NCI-H1436 treated with DMSO at 0.1 percent for 48 hours (cell line): ENCODE measurements around the gene RGL3.
"Not testable (repeated sequence)": the region's sequence is repeated elsewhere in the genome, so short reads cannot be mapped to it uniquely, and the experiment has no call there.

Experiments
- DNase-seq: peaks from one replicate; lab custom pipeline; 2025; lab: John Stamatoyannopoulos, UW

The RGL3 gene

DNA sequence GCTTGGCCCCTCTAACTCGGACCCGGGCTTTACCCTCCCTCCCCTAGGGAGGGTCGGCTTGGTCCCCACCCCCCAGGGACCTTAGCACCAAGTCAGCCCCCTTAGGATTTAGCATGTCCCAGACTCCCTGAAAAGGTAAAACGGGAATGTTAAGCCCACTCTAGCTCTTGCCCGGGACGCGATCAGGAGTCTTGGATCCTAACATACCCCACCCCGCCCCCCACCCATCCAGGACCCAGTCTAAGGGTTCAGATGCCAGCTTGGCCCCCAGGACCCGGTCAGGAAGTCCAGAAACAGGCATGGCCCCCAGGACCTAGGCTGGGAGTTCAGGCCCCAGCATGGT is 35.4 kb downstream of the RGL3 start:
- no peak for DNase-seq

DNA sequence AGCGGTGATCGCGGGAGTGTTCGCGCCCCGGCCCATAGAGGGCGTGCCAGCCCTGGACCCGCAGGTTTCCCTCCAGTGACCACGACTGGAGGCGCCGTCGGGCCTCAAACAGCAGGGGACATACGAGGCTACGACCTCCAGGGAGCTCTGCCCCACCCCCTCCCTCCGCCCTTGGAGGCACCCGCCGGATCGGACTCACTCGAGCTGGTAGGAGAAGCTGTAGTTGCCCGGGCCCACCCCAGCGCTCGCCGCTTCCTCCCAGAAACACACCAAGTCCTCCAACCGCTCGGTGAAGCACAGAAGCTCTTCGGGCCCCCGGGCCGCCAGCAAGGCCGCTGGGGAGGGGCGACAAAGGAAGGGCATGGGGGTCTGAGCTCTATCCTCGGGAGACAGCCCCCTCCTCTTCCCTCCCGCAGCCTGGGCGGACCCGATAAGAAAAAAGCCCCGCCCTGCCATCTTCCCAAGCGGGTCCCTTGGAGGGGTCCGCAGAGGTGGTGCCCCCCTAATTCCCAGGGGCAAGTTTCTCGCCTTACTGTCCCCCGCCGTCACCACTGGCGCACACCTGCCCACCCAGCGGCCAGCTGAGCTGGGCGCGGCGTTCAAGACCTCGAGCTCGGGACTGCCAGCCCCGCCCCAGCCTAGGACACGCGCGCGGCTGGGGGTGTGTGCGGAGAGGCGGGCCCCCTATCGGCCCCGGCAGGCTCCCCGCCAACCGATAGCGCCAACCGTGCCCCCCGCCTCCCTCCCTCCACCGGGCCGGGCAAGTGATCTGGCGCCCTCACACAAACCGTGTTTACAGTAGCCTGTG is 36.0 kb downstream of the RGL3 start:
- DNase-seq = peak; percentile 8

DNA sequence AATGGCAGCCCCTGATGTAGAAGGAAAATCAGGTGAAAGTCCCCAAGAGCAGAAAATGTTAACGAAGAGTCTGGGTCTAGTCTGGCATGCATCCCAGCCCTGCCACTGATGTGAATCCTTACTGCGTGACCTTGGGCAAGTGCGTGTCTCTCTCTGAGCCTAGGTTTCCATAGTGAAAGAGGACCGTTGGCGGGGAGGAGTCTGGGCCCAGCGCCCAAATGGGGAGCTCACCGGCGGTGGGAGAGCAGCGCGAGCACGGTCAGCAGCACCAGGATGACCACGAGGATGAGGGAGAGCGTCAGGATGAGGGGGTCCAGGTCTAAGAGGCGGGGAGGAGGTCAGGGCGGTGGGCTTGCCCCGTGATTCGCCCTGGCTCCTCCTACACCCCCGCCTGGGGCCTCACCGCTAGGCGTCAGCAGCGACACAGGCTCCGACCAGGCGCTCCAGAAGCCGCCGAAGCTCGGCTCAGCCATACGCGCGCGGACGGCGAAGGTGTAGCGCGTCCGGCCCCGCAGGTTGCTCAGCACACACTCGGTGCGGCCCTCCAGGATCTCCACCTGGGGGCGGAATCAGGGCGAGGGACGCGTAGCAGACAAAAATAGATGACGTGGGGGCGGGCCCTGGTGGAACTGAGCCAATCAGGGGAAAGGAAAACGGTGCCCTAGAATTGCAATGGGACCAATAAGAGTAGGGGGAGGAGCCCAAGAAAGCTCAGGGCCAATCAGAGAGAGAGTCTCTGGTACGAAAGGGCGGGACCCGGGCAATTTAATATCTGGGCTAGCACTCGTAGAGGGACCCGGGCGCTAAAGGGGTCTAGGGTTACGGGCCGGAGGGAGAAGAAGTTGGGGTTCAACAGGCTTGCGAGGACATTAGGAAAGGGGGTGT is 38.2 kb downstream of the RGL3 start:
- DNase-seq = peak; percentile 70

DNA sequence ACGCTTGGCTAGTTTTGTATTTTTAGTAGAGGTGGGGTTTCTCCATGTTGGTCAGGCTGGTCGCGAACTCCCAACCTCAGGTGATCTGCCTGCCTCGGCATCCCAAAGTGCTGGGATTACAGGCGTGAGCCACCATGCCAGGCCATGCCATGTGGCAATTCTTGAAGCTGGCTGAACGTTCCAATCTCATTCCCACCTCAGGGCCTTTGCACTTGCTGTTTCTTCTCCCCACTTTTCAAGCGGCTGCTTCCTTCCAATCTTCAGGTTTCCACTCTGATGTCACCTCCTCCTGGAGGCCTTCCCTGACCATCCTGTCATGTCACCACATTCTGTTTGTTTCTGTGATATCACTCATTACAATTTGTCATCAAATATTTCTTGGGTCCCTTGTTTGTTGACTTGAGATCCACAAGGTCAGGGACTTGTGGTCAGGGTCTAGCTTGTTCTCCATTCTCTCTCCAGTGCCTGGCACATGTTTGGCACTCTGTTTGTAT is 39.2 kb downstream of the RGL3 start:
- DNase-seq = no peak

DNA sequence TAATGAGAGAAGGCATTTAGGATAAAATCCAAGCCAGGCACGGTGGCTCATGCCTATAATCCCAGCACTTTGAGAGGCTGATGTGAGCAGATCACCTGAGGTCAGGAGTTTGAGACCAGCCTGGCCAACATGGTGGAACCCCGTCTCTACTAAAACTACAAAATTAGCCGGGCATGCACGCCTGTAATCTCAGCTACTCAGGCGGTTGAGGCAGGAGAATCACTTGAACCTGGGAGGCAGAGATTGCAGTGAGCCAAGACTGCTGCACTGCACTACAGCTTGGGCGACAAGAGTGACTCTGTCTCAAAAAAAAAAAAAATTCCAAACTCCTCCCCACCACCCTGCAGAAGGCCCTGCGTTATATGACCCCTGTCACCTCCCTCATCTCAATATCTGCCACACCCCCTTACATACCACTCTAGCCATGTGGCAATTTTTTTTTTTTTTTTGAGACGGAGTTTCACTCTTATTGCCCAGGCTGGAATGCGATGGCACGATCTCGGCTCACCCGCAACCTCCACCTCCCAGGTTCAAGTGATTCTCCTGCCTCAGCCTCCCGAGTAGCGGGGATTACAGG is 39.8 kb downstream of the RGL3 start:
- not testable (repeated sequence) for DNase-seq

DNA sequence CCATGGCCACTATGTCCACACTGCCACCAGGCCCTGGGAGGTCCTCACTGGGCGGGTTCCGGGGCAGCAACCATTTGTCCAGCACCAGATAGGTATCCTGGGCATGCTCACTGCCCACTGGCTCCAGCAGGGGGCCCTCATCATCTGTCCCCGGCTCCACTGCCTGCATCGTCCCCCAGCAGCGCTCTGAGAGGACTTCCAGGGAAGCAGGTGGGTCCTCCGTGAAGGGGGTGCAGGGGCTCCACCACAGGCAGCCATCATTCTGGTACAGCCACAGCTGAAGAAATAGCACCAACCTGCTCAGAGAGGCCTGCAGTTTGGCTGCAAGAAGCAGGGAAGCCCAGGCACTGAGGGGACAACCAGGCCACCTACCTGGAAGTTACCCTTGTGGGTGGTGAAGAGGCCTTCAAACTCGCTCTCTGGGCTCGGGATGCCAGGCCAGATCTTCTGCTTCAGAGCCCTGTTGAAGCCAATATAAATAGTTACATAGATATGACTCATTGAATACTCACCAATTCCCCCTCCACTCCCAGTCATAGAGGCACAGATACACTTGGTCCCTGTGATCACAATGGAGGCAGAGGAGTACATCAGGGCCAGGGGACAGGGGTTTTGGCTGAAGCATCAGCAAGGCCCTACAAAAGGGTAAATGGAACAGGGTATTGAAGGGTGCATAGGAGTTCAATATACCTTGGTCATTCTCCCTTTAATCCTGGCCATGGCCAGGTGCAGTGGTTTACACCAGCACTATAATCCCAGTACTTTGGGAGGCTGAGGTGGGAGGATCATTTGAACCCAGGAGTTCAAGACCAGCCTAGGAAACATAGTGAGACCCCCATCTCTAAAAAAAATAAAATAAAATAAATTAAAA is 40.6 kb downstream of the RGL3 start:
- no peak for DNase-seq

DNA sequence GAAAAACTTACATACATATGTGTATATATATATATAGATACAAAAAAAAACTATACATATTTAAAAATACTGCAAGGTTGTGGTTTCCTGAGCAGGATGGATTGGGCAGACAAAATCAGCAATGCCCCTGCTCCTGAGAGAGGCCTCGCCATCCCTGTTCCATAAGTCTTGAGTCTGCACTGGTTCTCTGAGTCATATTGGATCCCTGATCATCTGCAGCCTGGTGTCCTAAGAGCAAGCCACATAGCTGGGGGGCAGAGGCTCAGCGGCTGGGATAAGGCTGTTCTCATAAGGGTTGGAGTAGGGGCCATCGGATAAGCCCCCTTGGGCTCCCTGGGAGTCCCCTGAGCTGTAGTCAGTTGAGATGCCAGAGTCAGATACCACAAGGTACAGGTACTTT is 41.4 kb downstream of the RGL3 start:
- no peak for DNase-seq

DNA sequence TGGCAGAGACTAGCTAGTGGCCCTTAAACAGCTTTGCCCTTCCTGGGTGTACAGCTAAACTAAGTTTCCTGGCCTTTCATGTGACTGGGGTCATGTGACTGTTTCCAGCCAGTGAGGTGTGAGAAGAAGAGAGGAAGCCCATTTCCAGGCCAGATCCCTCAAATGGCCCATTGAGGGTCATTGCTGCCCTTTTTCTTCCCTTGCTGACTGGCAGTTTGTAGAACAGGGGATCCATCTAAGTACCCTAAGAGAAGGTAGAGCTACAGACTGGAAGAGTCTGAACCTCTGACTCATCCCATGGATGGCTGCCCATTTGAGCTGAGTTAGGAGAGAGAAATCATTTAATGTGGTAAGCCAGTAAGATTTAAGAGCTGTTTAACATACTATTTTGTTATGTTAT is 41.9 kb downstream of the RGL3 start:
- DNase-seq = no peak

DNA sequence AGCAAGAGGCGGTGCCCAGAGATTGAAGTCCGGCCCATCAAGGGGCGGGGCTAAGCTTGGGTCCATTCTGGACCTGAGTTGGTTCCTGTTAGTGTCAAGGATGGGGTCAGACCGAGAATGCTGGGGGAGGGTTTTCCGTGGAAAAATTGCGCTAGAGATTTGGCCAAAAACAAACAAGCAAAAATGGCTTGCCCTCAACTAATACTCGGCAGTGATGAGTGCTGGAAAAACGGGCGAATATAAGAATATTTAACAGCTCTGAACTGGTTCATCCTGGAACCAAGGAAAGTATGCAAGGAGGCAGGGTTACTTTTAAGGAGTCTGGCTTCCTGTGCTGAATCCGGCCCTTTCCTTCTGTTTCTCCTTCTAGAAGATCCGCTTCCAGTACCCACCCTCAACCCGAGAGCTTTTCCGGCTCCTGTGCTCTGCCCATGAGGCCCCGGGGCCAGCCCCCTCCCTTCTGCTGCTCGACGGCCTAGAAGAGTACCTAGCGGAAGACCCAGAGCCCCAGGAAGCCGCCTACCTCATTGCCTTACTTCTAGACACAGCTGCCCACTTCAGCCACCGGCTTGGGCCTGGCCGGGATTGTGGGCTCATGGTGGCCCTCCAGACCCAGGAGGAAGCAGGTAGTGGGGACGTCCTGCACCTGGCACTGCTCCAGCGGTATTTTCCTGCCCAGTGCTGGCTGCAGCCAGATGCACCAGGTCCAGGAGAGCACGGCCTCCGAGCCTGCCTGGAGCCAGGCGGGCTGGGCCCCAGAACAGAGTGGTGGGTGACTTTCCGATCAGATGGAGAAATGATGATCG is 43.8 kb downstream of the RGL3 start:
- no peak for DNase-seq

DNA sequence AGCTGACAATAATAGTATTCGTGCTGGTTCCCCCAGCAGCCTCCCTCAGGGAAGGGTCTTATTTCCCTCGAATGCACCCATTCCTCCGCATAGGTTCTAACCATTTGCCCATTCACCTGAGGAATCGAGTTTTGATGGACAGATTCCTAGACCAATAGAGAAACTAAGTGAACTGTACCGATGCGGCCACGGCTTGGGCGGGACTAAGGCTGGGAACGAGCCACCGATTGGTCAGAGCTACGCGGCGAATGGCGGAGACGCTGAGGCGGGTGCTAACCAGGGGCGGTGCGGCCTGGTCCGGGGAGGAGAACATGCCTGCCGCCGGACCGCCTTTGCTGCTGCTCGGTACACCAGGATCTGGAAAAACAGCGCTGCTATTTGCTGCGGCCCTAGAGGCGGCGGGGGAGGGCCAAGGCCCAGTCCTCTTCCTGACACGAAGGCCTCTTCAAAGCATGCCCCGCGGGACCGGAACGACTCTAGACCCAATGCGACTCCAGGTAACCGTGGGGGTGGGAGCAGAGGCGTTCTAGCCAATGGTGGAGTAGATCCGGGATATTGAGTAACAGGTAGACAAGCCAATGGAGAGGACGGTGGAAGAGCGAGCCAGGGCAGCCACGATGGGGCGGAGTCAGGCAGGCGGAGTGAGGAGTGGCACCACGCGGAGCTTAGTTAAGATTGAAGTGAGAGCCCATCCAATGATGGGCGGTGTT is 44.5 kb downstream of the RGL3 start, which contains the start of gene SWSAP1:
Gene SWSAP1 (plus strand): TSS at position 234 of the 710 bp plus-strand sequence. CDS start 15 bp downstream, at position 249.
- DNase-seq = peak; percentile 99

DNA sequence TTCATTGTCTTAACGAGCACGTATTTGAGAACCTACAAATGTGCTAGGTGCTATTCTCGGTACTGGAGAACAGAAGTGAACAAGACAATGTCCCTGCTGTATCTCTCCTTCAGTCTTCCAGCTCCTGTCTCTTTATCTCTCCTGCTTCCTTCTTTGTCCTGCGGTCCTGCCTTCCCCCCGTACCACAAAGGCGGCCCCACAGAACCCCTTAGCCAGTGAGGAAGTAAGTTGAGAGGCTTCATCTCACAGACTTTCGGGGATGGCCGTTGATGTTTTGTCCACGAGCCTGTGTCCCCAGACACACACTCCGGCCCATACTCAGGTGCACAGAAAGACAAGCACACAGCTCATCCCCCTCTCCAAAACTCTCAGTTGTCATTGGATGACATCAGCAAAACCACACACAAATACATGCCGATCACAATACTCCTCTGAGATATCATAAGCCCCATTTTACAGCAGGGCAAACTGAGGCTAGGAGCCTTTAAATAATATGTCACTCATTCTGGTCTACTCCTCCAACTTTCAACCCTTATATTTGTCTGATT is 45.2 kb downstream of the RGL3 start:
- no peak for DNase-seq

DNA sequence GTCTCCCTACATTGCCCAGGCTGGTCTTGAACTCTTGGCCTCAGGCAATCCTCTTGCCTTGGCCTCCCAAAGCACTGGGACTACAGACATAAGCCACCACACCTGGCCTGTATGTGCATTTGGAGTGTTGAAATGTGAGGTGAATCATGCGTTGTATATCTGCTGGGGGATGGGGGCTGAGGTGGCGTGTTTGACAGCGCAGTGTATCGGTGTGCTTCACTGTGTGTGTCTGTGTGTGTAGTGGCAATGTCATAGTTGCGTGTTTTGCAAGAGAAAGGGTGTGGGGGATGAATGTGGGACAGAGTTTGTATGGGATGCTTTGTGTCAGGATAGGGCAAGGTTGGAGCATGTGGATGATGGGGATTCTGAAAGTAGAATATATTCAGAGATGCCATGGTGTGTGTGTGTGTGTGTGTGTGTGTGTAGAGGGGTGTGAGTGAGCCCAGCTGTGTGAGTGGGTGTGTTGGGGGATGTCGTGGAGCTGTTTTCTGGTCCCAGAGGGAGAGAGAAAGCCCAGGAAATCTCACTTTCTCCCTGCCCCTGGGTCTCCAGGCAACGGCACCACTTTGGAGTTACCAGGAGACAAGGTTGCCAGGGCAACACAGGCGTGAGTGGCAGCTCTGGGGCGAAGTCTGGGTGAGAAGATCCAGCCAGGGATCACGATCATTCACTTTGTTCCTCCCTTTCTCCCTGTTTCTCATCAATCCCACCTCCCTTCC is 45.8 kb downstream of the RGL3 start:
- DNase-seq = peak; percentile 61

DNA sequence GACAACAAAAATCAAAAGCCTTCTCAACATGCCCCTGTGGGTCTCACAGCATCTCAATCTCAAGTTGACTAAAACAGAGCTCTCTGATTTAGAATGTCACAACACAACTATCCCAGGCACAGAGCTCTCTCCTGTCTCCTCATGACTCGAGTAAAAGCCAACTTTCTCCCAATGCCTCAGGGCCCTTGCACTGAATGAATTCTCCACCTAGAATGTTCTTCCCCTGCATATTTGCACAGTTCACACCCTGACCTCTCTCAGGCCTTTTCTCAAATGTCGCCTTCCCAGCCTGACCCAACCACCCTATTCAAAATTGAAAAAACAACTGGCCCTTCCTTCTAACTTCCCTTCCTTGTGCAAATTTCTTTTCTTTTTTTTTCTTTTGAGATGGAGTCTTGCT is 48.4 kb downstream of the RGL3 start:
- DNase-seq = no peak

DNA sequence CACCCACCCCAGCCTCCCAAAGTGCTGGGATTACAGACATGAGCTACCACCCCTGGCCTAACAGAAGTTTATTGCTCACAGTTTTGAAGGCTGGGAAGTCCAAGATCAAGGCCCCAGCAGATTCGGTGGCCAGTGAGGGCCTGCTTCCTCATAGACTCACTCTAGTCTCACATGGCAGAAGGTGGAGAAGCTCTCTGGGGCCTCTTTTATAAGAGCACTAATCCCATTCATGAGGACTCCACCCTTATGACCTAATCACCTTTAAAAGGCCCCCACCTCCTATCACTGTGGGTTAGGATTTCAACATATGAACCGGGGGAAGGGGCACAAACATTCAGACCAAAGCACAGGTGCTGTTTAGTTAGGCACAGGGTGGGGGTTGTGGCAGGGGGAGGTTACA is 51.6 kb downstream of the RGL3 start:
- DNase-seq = no peak

DNA sequence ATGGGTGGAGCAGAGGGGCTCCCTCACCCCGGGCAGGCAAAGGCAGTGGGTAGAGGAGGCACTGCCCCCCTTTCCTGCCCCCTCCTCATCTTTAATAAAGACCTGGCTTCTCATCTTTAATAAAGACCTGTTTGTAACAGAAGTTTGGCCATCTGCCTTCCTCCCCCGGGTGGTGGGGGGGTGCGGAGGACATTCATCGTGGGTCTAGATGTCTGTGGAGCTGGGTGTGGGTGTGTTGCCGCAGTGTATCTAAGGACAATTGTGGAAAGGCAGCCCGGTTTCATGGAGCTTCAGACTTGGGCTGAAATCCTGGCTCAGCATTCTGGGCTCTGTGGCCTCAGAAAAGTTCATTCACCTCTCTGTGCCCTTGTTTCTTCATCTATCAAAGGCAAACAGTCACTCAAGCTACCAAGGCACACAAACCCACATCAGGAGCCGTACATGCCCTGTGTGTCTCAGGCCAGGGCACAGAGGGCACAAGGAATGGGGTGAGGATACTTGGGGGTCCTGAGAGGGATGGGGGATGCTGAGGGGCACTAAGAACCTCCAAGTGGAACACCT is 53.5 kb downstream of the RGL3 start:
- no peak for DNase-seq

DNA sequence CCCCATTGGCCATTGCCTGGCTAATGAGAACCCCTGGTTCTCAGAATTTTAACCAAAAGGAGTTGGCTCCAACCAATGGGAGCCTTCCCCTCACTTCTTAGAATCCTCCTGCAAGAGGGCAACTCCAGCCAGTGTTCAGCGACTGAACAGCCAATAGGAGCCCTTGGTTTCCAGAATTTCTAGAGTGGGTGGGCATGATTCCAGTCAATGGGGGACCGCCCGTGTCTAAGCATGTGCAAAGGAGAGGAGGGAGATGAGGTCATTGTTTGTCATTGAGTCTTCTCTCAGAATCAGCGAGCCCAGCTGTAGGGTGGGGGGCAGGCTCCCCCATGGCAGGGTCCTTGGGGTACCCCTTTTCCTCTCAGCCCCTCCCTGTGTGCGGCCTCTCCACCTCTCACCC is 54.2 kb downstream of the RGL3 start:
- no peak for DNase-seq

DNA sequence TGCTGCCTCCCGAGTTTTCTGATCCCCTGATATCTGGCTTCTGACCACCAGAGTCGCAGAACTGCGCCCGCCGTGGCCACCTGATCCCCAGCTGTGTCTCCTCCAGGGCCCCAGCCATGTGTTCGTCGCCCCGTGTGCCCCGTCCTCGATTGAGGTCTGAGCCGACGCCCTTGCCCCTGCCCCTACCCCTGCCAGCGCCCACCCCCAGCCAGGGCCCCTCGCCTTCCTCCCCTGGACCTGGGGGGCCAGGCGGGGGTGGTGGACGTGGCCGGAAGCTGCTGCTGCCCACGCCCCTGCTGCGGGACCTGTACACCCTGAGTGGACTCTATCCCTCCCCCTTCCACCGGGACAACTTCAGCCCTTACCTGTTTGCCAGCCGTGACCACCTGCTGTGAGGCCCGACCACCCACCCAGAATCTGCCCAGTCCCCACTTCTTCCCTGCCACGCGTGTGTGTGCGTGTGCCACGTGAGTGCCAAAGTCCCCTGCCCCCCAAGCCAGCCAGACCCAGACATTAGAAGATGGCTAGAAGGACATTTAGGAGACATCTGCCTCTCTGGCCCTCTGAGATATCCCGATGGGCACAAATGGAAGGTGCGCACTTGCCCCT is 54.7 kb downstream of the RGL3 start:
- no peak for DNase-seq

DNA sequence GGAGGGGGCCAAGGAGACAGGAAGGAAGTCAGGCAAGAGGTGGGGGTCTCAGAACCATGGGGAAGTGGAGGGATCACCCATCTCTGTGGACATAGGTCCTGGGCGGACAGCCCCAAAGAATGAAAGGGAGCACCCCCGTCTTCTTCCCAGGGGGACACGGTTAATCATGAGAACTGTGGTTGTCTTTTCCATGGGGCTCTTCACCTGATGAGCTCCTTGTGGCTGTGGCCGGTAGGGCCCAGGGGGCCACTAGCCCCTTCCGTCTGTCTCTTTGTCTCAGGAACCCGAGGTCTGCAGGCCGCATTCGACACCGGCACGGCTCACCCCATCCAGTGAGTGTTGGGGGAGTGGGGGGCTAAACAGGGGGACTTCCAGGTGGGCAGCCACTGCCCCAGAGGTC is 55.2 kb downstream of the RGL3 start:
- no peak for DNase-seq
